Esophagus (tissue), 2 donors: ENCODE results near the gene CCDC32. TPM values are rescaled to one million over a fixed set of nuclear protein-coding genes. Genes with fewer than 3 reads are reported as not detected.

ENCODE experiments used
- H3K27ac ChIP-seq, 2 donors: one replicate each; pipeline ENCODE4 v1.5.1; 2013; ENCODE audit warnings: low read depth in 2 of 2, mild to moderate bottlenecking in 2 of 2, inconsistent platforms in 1 of 2, low read length in 1 of 2, moderate library complexity in 1 of 2
- H3K27me3 ChIP-seq, 2 donors: one replicate each; pipeline ENCODE4 v1.6.1; 2013; ENCODE audit warnings: low read length in 2 of 2, control low read depth in 1 of 2, mild to moderate bottlenecking in 1 of 2; ENCODE audit not compliant: insufficient read depth in 2 of 2, control insufficient read depth in 1 of 2
- H3K36me3 ChIP-seq, 2 donors: one replicate each; pipeline ENCODE4 v1.6.1; 2013; ENCODE audit warnings: low read length in 1 of 2; ENCODE audit not compliant: control insufficient read depth in 2 of 2, insufficient read depth in 2 of 2
- H3K4me1 ChIP-seq, 2 donors: one replicate each; pipeline ENCODE4 v1.6.1; 2013; ENCODE audit warnings: low read length in 1 of 2; ENCODE audit not compliant: control insufficient read depth in 2 of 2, insufficient read depth in 2 of 2
- H3K4me3 ChIP-seq, 2 donors: one replicate each; pipeline ENCODE4 v1.5.1; 2013; ENCODE audit warnings: low read length in 2 of 2, mild to moderate bottlenecking in 2 of 2, low read depth in 1 of 2, moderate library complexity in 1 of 2
- H3K9me3 ChIP-seq, 2 donors: one replicate each; pipeline ENCODE4 v1.6.1; 2013; ENCODE audit warnings: mild to moderate bottlenecking in 2 of 2, low read depth in 1 of 2, low read length in 1 of 2, moderate library complexity in 1 of 2; ENCODE audit not compliant: control insufficient read depth in 2 of 2, insufficient read depth in 1 of 2
- WGBS, 2 donors: extraction: QIAGEN DNeasy Blood & Tissue Kit; methylation state at CpG; one replicate each; pipeline ENCODE4 v1.1.7; 2013; 5-methylcytosine and 5-hydroxymethylcytosine counted together
- polyA plus RNA-seq, 2 donors: library from polyadenylated mRNA; stranded (reverse); fragments of 200-250 nt; gene quantifications; one replicate each; pipeline ENCODE4 v1.2.3, GENCODE V29; 2013
- donor health status: healthy with polysubstance abuse.
- donor health status: Bipolar disorder and iron deficiency.

CCDC32 gene, protein sequence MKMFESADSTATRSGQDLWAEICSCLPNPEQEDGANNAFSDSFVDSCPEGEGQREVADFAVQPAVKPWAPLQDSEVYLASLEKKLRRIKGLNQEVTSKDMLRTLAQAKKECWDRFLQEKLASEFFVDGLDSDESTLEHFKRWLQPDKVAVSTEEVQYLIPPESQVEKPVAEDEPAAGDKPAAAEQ
- polyA plus RNA-seq = 10 to 100 TPM in 1 of 2 donors, 1 to 10 TPM in 1; 7.9 to 11.1 TPM

DNA sequence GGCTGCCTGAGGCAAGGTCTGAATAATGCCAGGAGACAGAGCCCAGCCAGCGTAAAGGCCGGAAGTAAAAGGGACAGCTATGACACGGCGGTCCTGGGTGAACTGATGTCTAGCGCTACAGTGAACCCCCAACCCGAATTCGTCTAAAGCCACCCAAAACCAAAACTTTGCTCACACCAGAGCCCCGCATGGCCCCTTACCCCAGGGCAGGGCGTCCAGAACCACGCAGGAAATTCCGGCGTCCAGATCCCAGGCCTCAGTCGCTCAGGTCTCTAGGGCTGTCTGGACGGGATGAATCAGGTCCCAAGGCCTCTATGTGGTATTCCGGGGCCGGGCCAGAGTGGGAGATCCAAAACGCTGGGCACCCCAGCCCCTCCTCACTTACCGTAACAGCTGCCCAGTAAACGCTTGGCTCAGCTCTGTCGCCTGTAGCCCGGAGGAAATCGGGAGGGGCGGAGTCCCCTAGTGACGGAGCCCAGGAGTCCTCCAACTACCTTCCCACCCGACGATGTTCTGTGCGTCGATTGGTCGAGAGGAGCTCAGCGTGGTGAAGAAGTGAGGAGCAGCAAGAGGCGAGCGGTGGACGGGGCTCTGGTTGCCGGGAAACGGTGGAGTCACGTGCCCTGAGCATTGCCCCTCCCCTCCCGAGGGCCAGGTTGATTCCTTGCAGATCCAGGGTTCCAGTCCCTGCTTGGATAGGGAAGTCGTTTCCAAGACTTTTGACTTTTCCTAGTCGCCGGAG, at the start of gene CCDC32:
Gene CCDC32 (minus strand): TSS at position 452 of the 742 bp plus-strand sequence. CDS start 2,027 bp downstream, outside the sequence.
- Histone ChIP-seq H3K27me3 (no peaks in the 10 kb centered on the region), H3K36me3 (no peaks in the 10 kb centered on the region), H3K9me3 (no peaks in the 10 kb centered on the region), H3K4me1 (peaks cover 0 to 3% of the 10 kb centered on the region in 2 donors), H3K4me3 (peak within 1 kb of the TSS; percentile 83 to 95), H3K27ac (peak within 1 kb of the TSS; percentile 92 to 98)
- WGBS, 2 donors = 0% methylated on average over 40 of the region's 40 CpGs

DNA sequence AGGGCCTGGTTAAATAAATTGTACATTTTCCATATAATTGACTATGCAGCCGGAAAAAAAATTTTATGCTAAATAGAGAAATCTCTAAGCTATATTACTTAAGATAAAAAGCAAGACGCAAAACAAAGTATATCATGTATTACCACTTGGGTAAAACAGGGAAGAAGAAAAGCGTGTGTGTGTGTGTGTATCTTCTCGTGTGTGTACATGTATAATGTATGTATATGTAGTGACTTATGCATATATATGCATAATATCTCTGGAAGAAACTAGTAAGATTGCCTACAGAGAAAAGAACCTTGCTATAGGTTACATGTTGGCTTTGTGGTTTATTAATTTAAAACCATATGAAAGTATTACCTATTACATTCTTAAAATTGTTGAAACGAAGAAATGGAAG, 48.2 kb upstream of the CCDC32 start:
- WGBS, 2 donors = 74 to 84% methylated on average over 5 of the region's 5 CpGs
- H3K27ac ChIP-seq = no peak overlapping the region
- no peaks in the 10 kb centered on the region for H3K27me3 ChIP-seq

DNA sequence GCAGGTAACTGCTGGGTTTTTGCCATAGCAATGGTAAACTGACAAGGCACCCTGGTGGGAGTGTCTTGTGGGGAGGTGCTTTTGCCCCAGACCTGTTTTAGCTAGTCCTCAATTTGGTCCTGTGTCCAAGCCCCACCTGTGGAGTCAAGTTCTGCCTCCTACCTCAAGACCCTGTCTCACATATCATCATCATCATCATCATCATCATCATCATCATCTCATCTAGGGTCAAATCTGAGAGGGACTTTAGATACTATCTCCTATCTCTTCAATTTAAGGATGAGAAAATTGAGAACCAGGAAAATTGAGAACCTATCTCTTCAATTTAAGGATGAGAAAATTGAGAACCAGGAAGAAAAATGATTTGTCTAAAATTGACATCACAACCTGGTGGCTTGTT, 39.1 kb upstream of the CCDC32 start:
- no peaks in the 10 kb centered on the region for H3K36me3 ChIP-seq
- no peak overlapping the region for H3K4me3 ChIP-seq
- no peak overlapping the region for H3K27ac ChIP-seq
- no peaks in the 10 kb centered on the region for H3K27me3 ChIP-seq
- H3K9me3 ChIP-seq = no peaks in the 10 kb centered on the region
- H3K4me1 ChIP-seq = no peaks in the 10 kb centered on the region

More for the DNA sequence above, 48.2 kb upstream of the CCDC32 start:
- Histone ChIP-seq H3K4me1 (no peaks in the 10 kb centered on the region), H3K36me3 (no peaks in the 10 kb centered on the region), H3K9me3 (no peaks in the 10 kb centered on the region), H3K4me3 (no peak overlapping the region)

DNA sequence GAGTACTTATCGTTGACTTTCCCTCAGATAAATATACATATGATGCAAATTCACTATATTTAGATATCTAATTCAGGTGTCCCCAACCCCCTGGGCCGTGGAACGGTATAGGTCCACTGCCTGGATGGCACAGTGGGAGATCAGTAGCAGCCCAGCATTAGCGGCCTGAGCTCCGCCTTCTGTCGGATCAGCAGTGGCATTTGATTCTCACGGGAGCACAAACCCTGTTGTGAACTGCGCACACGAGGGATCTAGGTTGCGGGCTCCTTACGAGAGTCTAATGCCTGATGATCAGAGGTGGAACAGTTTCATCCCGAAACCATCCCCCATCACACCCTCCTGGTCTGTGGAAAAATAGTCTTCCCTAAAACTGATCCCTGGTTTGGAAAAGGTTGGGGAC, 36.1 kb upstream of the CCDC32 start:
- H3K4me1 ChIP-seq = no peaks in the 10 kb centered on the region
- H3K27ac ChIP-seq = no peak overlapping the region
- H3K9me3 ChIP-seq = no peaks in the 10 kb centered on the region
- no peaks in the 10 kb centered on the region for H3K36me3 ChIP-seq
- no peak overlapping the region for H3K4me3 ChIP-seq
- H3K27me3 ChIP-seq = no peaks in the 10 kb centered on the region
- 92 to 96% methylated on average over 12 of the region's 12 CpGs for WGBS, 2 donors

DNA sequence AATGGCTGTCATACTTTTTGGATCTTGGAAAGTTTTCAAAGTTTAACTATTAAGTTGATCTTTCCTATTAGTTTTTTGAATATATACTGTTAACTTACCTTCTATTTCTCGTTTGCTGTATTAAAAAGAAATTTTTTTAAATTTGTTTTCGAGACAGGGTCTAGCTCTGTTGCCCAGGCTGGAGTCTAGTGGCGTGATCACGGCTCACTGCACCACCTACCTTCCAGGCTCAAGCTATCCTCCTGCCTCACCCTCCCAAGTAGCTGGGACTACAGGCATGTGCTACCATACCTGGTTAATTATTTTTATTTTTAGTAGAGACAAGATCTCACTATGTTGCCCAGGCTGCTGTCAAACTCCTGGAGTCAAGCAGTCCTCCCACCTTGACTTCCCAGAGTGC, 33.8 kb upstream of the CCDC32 start:
- WGBS, 2 donors = 67 to 88% methylated on average over 4 of the region's 4 CpGs
- H3K27me3 ChIP-seq = no peaks in the 10 kb centered on the region
- no peak overlapping the region for H3K27ac ChIP-seq
- no peaks in the 10 kb centered on the region for H3K36me3 ChIP-seq
- H3K9me3 ChIP-seq = no peaks in the 10 kb centered on the region
- no peak overlapping the region for H3K4me3 ChIP-seq
- H3K4me1 ChIP-seq = no peaks in the 10 kb centered on the region

DNA sequence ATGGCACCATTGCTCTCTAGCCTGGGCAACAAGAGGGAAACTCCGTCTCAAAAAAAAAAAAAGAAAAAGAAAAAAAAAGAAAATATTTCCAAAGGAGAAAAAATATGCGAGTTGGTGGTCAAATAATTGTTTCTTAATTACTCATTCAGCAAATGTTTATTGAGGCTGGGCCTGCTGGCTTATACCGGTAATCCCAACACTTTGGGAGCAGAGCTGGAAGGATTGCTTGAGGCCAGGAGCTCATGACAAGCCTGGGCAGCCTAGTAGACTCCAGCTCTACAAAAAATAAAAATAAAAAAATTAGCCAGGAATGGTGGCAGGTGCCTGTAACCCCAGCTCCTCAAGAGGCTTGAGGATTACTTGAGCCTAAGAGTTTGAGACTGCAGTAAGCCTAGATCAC, 33.3 kb upstream of the CCDC32 start:
- H3K36me3 ChIP-seq = no peaks in the 10 kb centered on the region
- H3K9me3 ChIP-seq = no peaks in the 10 kb centered on the region
- WGBS, 2 donors = 47 to 66% methylated on average over 3 of the region's 3 CpGs
- no peaks in the 10 kb centered on the region for H3K27me3 ChIP-seq
- H3K4me3 ChIP-seq = no peak overlapping the region
- no peak overlapping the region for H3K27ac ChIP-seq
- H3K4me1 ChIP-seq = no peaks in the 10 kb centered on the region

DNA sequence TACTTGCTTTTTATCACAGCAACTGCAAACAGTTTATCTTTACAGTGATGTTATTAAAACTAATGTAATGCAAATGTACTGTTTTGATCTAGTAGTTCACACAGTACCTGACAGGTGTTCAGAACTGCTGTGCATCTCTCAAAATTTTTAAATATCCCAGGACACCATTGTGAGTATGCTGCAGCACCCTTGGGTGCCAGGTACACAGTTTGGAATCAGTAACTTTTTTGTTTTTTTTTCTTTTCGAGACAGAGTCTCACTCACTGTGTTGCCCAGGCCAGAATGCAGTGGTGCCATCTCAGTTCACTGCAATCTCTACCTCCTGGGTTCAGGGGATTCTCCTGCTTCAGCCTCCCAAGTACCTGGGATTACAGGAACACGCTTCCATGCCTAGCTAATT, 32.2 kb upstream of the CCDC32 start:
- Histone ChIP-seq H3K9me3 (no peaks in the 10 kb centered on the region), H3K4me1 (no peaks in the 10 kb centered on the region), H3K4me3 (no peak overlapping the region), H3K27ac (no peak overlapping the region), H3K36me3 (no peaks in the 10 kb centered on the region), H3K27me3 (no peaks in the 10 kb centered on the region)
- WGBS, 2 donors = 95 to 98% methylated on average over 2 of the region's 2 CpGs

DNA sequence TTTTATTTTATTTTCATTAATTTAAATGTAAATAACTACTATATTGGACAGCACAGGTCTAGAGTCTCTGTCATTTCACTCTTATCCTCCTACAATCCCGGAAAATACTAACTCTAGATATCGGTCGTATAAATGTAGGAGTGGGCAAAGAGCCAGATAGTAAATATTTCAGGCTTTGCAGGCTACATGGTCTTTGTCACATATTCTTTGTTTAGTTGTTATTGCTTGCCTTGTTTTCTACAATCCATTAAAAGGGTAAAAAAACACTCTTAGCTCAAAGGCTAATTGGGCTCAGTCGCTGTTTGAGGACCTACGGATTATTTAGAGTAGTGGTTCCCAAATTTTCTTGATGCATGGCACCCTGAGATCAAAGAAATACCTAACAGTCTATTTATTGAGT, 30.9 kb upstream of the CCDC32 start:
- 64 to 77% methylated on average over 5 of the region's 5 CpGs for WGBS, 2 donors

DNA sequence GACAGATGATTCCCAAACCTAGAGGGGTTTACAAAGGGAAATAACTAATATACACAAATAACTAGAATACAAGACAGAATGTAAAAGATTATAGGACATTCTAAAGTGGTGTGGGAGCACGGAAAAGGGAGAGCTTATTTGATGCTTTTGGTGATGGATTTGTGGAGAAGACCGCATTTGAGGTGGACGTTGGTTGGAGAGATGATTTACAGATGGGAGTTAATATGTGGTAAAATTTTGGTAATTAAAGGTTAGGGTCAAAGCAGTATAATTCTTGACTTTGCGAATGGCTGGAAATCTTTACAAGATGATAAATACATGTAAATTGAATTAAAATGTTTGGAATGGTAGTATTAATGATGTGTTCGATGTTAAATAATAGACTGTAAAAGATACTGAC, 30.4 kb upstream of the CCDC32 start:
- H3K27me3 ChIP-seq = no peaks in the 10 kb centered on the region
- H3K36me3 ChIP-seq = no peaks in the 10 kb centered on the region
- WGBS, 2 donors = 38% methylated on average over 5 of the region's 5 CpGs
- no peaks in the 10 kb centered on the region for H3K4me1 ChIP-seq
- peak overlapping the region in 1 of 2 donors; percentile 83 for H3K4me3 ChIP-seq
- H3K27ac ChIP-seq = no peak overlapping the region
- no peaks in the 10 kb centered on the region for H3K9me3 ChIP-seq

More for the DNA sequence above, 30.9 kb upstream of the CCDC32 start:
- Histone ChIP-seq H3K27me3 (no peaks in the 10 kb centered on the region), H3K4me1 (no peaks in the 10 kb centered on the region), H3K36me3 (no peaks in the 10 kb centered on the region), H3K9me3 (no peaks in the 10 kb centered on the region), H3K4me3 (no peak overlapping the region), H3K27ac (no peak overlapping the region)

DNA sequence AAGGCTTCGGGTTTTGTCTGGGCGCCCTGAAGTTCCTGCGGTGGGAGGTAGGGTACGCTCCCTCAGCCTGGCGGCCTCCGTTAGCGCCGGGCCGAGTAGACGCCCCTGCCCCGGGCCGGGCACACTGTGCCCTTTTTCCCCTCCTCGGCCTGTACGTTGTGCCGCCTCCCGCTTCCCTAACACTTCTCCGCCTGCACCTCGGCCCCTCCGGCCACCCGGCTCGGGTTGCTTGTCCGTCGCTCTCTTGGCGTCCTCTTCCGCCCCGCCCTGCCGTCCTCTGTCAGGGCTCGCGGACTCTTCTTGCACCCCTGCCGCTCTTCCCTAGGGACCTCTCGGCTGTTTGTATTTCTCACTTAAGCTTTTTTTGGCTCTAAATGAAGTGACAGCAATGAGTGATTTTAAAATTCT, 29.6 kb upstream of the CCDC32 start:
- H3K4me1 ChIP-seq = no peaks in the 10 kb centered on the region
- H3K4me3 ChIP-seq = peak overlapping the region; percentile 77 to 83
- H3K36me3 ChIP-seq = no peaks in the 10 kb centered on the region
- peak overlapping the region; percentile 75 to 89 for H3K27ac ChIP-seq
- WGBS, 2 donors = 0 to 1% methylated on average over 31 of the region's 31 CpGs
- H3K27me3 ChIP-seq = no peaks in the 10 kb centered on the region
- no peaks in the 10 kb centered on the region for H3K9me3 ChIP-seq
